Measurements from ENCODE around the gene PAH. TPM values are rescaled to one million over a fixed set of nuclear protein-coding genes. Genes with fewer than 3 reads are reported as not detected.

PAH gene
- total RNA-seq, 3 donors from 2014 or later: not detected

DNA sequence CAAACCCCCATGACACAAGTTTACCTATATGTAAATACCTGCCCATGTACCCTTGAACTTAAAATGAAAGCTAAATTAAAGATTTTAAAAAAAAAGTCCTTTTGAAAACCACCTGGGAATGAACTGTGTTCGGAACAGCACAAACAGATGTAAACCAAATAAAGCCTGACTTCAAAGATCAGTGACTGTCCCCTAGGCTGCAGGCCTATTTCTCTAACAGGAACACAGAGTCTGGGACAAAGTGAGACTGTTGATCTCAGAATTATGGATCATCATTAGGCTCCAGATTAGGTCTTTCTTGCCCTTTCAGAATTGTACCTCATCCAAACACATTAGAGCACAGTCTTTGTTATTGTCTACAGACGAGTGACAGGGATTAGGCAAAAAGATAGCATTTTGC lies 54.6 kb downstream of the PAH start:
- ATAC-seq (no peak), DNase-seq (no peak)
- Histone ChIP-seq H3K4me1 (ENCODE audit: low read depth) (no peaks in the 10 kb centered on the region), H3K9me3 (no peaks in the 10 kb centered on the region), H3K4me3 (no peak overlapping the region), H3K36me3 (ENCODE audit: low read depth) (no peaks in the 10 kb centered on the region)
- intact Hi-C loops (cut with DNase I, micrococcal nuclease): no loop called here
- TF ChIP-seq CTCF (IDR thresholded peaks at IDR 0.05): no peak

DNA sequence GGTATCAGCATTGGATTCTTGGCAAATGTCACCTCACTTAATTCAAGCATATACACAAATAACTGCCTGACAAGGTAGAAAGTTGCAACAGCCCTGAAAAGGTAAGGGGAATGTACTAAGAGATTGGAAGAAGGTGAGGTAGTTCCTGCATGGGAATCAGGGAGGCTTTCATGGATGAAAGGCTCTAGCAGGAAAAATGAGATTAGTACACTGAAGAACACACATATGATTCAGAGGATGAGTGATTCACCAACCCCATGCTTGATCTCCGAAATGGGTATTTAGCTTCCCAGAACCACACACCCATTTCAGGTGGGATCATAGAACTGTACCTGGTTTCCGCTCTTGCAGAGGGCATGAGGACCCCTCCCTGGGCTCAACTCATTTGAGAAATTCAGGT lies 65.8 kb downstream of the PAH start:
- no peaks in the 10 kb centered on the region for H3K36me3 ChIP-seq (ENCODE audit: low read depth)
- intact Hi-C loops (cut with DNase I, micrococcal nuclease): no loop called here
- no peaks in the 10 kb centered on the region for H3K4me1 ChIP-seq (ENCODE audit: low read depth)
- TF ChIP-seq CTCF (IDR thresholded peaks at IDR 0.05): no peak
- no peak for DNase-seq
- H3K4me3 ChIP-seq: no peak overlapping the region
- no peak for ATAC-seq
- H3K9me3 ChIP-seq: no peaks in the 10 kb centered on the region

- Histone ChIP-seq H3K4me3 (no peak overlapping the region), H3K9me3 (no peaks in the 10 kb centered on the region), H3K4me1 (ENCODE audit: low read depth) (no peaks in the 10 kb centered on the region), H3K36me3 (ENCODE audit: low read depth) (no peaks in the 10 kb centered on the region)
- DNase-seq (no peak), ATAC-seq (no peak)
- intact Hi-C loops (cut with DNase I, micrococcal nuclease): no loop called here
- no peak for TF ChIP-seq CTCF (IDR thresholded peaks at IDR 0.05)
These were observed 67.2 kb downstream of the PAH start for GRCh38 chr12:102849722-102850447.

GRCh38 chr12:102848832-102849231 lies 68.2 kb downstream of the PAH start:
- Histone ChIP-seq H3K9me3 (no peaks in the 10 kb centered on the region), H3K4me3 (no peak overlapping the region), H3K4me1 (ENCODE audit: low read depth) (no peaks in the 10 kb centered on the region), H3K36me3 (ENCODE audit: low read depth) (no peaks in the 10 kb centered on the region)
- no peak for TF ChIP-seq CTCF (IDR thresholded peaks at IDR 0.05)
- DNase-seq (no peak), ATAC-seq (no peak)
- intact Hi-C loops (cut with DNase I, micrococcal nuclease): no loop called here

GRCh38 chr12:102847131-102847530 lies 69.9 kb downstream of the PAH start:
- DNase-seq (no peak), ATAC-seq (no peak)
- no peak overlapping the region for H3K4me3 ChIP-seq
- H3K4me1 ChIP-seq (ENCODE audit: low read depth): no peaks in the 10 kb centered on the region
- H3K36me3 ChIP-seq (ENCODE audit: low read depth): no peaks in the 10 kb centered on the region
- intact Hi-C loops (cut with DNase I, micrococcal nuclease): no loop called here
- TF ChIP-seq CTCF (IDR thresholded peaks at IDR 0.05): no peak
- H3K9me3 ChIP-seq: no peaks in the 10 kb centered on the region

All from mucosa of descending colon (tissue), 3 donors.